Keratinocyte (primary cell): ENCODE data around the gene FRAS1.

Experiments used
- EZH2 ChIP-seq: IDR thresholded peaks from one replicate; pipeline ENCODE4 v1.6.1; 2012; ENCODE audit warnings: inconsistent platforms, mild to moderate bottlenecking, low read length, moderate library complexity
- TF ChIP-seq, protein P1 (sequence below), 3 experiments: IDR thresholded peaks in 1 of 3; conservative IDR thresholded peaks in 1 of 3; optimal IDR thresholded peaks in 1 of 3; 2 replicates in 2 of 3; 3 replicates in 1 of 3; pipeline versions ENCODE3 to v1.5.1; 2011; ENCODE audit warnings: low read length in 3 of 3, mild to moderate bottlenecking in 3 of 3, moderate library complexity in 2 of 3, control low read depth in 1 of 3, inconsistent platforms in 1 of 3; ENCODE audit not compliant: insufficient read depth in 2 of 3; ENCODE audit errors: extremely low read depth in 1 of 3

DNA sequence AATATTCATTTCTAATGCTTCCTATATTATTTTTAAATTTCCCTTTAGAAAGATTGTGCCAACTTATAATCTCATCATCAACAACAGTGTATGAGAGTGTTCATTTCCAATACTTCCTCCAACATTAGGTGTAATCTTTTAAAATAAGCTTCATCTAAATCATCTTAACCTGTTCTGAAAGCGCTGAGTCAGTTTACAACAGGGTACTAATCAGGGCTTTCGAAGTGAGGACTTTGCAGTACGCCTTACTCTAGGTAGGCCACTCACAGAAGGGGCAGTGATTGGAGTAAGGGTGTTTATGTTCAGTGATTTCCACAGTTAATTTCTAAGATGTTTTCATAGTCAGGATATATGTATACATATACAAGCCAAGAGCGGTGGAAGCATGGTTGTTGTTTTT lies 87.9 kb downstream of the FRAS1 start:
- TF ChIP-seq, protein P1, sequence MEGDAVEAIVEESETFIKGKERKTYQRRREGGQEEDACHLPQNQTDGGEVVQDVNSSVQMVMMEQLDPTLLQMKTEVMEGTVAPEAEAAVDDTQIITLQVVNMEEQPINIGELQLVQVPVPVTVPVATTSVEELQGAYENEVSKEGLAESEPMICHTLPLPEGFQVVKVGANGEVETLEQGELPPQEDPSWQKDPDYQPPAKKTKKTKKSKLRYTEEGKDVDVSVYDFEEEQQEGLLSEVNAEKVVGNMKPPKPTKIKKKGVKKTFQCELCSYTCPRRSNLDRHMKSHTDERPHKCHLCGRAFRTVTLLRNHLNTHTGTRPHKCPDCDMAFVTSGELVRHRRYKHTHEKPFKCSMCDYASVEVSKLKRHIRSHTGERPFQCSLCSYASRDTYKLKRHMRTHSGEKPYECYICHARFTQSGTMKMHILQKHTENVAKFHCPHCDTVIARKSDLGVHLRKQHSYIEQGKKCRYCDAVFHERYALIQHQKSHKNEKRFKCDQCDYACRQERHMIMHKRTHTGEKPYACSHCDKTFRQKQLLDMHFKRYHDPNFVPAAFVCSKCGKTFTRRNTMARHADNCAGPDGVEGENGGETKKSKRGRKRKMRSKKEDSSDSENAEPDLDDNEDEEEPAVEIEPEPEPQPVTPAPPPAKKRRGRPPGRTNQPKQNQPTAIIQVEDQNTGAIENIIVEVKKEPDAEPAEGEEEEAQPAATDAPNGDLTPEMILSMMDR (optimal IDR thresholded peaks at IDR 0.05 in 1 of 3, IDR thresholded peaks at IDR 0.05 in 1 of 3, conservative IDR thresholded peaks at IDR 0.05 in 1 of 3; ENCODE audit: extremely low read depth in 1 of 3, insufficient read depth in 2 of 3, low read length in 3 of 3): no peak
- TF ChIP-seq EZH2: no peak
